ENCODE measurements around the gene GJD3.

DNA sequence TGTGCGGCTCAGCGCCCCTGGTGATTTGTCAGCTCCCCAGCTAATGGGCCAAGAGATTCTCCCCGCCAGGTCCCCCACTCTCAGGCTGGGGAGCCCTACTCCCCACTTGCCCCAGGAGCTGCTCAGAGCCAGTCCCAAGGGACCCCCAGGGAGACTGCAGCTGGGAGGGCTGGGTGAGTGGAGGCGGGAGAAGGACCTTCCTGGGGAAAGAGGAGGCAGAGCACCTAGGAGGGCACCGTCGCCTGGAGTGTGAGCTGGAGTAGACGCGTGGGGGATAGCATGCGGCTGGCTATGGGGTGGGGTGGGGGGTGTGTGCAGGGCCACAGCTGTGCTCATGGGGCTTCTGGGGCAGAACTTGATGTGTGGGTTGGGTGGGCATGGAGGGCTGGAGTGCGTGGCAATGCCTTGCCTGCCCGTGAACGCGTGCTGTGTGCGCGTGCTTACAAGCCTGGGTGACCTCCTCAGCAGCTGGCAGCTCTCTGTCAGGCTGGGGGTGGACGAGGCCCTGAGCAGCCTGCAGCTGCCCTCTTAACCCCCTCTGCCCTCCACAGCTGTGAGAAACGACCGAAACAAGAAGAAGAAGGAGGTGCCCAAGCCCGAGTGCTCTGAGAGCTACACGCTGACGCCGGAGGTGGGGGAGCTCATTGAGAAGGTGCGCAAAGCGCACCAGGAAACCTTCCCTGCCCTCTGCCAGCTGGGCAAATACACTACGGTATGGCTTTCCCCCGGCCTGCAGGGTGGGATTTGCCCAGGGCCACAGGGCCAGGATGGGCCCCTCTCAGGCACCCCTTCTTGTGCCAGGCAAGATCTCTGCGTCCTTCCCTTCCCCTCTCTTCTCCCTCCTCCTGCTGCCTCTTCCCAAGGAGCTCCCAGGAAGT is 12.9 kb downstream of the GJD3 start:
- TF ChIP-seq SPI1 (IDR thresholded peaks at IDR 0.05; ENCODE audit: borderline replicate concordance, low read depth, low read length), result no peak
- TF ChIP-seq MYBL2 (IDR thresholded peaks at IDR 0.05; ENCODE audit: low read depth), result no peak
- TF ChIP-seq MYBL2 (CRISPR knock-in tag; IDR thresholded peaks at IDR 0.05; ENCODE audit: borderline replicate concordance), result no peak

Measured in K562 (cell line).